NCI-H2107 treated with DMSO at 0.1 percent for 48 hours (cell line): ENCODE results near the gene GID4.

ENCODE experiments used
- DNase-seq: peaks from one replicate; lab custom pipeline; 2025; ENCODE audit not compliant: unreplicated experiment; lab: John Stamatoyannopoulos, UW

The GID4 gene

GRCh38 chr17:18099516-18099915 is 60.3 kb downstream of the GID4 start:
- DNase-seq: no peak

GRCh38 chr17:18100616-18101015 is 61.4 kb downstream of the GID4 start:
- DNase-seq: no peak

GRCh38 chr17:18101828-18102227 is 62.6 kb downstream of the GID4 start:
- no peak for DNase-seq

- DNase-seq: no peak
Observed at GRCh38 chr17:18102640-18103039, 63.4 kb downstream of the GID4 start.

- no peak for DNase-seq
Observed at GRCh38 chr17:18105027-18105426, 65.8 kb downstream of the GID4 start.

- DNase-seq: no peak
Observed at GRCh38 chr17:18105595-18105994, 66.4 kb downstream of the GID4 start.

- no peak for DNase-seq
Observed at GRCh38 chr17:18106211-18106610, 67.0 kb downstream of the GID4 start.

GRCh38 chr17:18107061-18107790 is 68.0 kb downstream of the GID4 start:
- no peak for DNase-seq

- no peak for DNase-seq
Observed at GRCh38 chr17:18107971-18108370, 68.8 kb downstream of the GID4 start.

GRCh38 chr17:18108401-18109312 is 69.4 kb downstream of the GID4 start, which contains the start of gene MYO15A:
MYO15A (plus strand) TSS chr17:18108756; CDS start chr17:18118801, 10,045 bp downstream.
- DNase-seq: no peak

GRCh38 chr17:18109935-18110485 is 70.8 kb downstream of the GID4 start:
- DNase-seq: no peak

GRCh38 chr17:18110636-18111145 is 71.5 kb downstream of the GID4 start:
- DNase-seq: no peak

GRCh38 chr17:18111330-18111971 is 72.2 kb downstream of the GID4 start:
- no peak for DNase-seq

- DNase-seq: no peak
Observed at GRCh38 chr17:18115517-18115916, 76.3 kb downstream of the GID4 start.

- DNase-seq: no peak
Observed at GRCh38 chr17:18116078-18116477, 76.9 kb downstream of the GID4 start.

- DNase-seq: no peak
Observed at GRCh38 chr17:18117533-18117932, 78.3 kb downstream of the GID4 start.
